Karpas-422 (cell line): ENCODE measurements around the gene EPB41L5. TPM values are rescaled to one million over a fixed set of nuclear protein-coding genes. Genes with fewer than 3 reads are reported as not detected.
"Not testable (repeated sequence)": the region's sequence is repeated elsewhere in the genome, so short reads cannot be mapped to it uniquely, and the experiment has no call there.

Experiments
- DNase-seq: peaks from one replicate; pipeline ENCODE4 v3.0.0-alpha.2; 2015
- H2AFZ ChIP-seq: fragments of 200-600 bp; sonication (generic); 2 replicates; pipeline ENCODE4 v1.6.1; 2014; ENCODE audit warnings: antibody characterized with exemption, low read length, mixed read lengths
- H3K27ac ChIP-seq: fragments of 200-600 bp; sonication (generic); 2 replicates; pipeline ENCODE4 v1.5.1; 2014; ENCODE audit warnings: mild to moderate bottlenecking, low read length, moderate library complexity
- H3K27me3 ChIP-seq: fragments of 200-600 bp; sonication (generic); 2 replicates; pipeline ENCODE4 v1.6.1; 2014; ENCODE audit warnings: low read length, mixed read lengths
- H3K36me3 ChIP-seq: fragments of 200-600 bp; sonication (generic); 2 replicates; pipeline ENCODE4 v1.6.1; 2014; ENCODE audit warnings: low read length, mixed read lengths; ENCODE audit not compliant: insufficient read depth
- H3K4me1 ChIP-seq: fragments of 200-600 bp; sonication (generic); 2 replicates; pipeline ENCODE4 v1.6.1; 2014; ENCODE audit warnings: mild to moderate bottlenecking, low read length, mixed read lengths
- H3K4me2 ChIP-seq: fragments of 200-600 bp; sonication (generic); 2 replicates; pipeline ENCODE4 v1.6.1; 2014; ENCODE audit warnings: low read length, low read depth, mild to moderate bottlenecking; ENCODE audit not compliant: poor library complexity, severe bottlenecking
- H3K4me3 ChIP-seq: fragments of 200-600 bp; sonication (generic); 2 replicates; pipeline ENCODE4 v1.5.1; 2014; ENCODE audit warnings: mild to moderate bottlenecking, antibody characterized with exemption, low read length, mixed read lengths
- H3K79me2 ChIP-seq: fragments of 200-600 bp; sonication (generic); 2 replicates; pipeline ENCODE4 v1.6.1; 2014; ENCODE audit warnings: mild to moderate bottlenecking, low read length, mixed read lengths
- H3K9ac ChIP-seq: fragments of 200-600 bp; sonication (generic); 2 replicates; pipeline ENCODE4 v1.6.0; 2014; ENCODE audit warnings: low read length
- H3K9me2 ChIP-seq: fragments of 200-600 bp; sonication (generic), shearing (Covaris generic); replicated peaks from 2 replicates; pipeline ENCODE4 v1.6.0; 2014; ENCODE audit warnings: mild to moderate bottlenecking, low read length, moderate library complexity; ENCODE audit not compliant: insufficient read depth
- H3K9me3 ChIP-seq: fragments of 300-700, 200-600 bp; sonication (generic); 2 replicates; pipeline ENCODE4 v1.6.1; 2014; ENCODE audit warnings: low read length, mixed read lengths
- H4K20me1 ChIP-seq: fragments of 200-600 bp; sonication (generic); 2 replicates; pipeline ENCODE4 v1.6.1; 2014; ENCODE audit warnings: mild to moderate bottlenecking, antibody characterized with exemption, low read length, low read depth; ENCODE audit not compliant: insufficient read depth
- total RNA-seq: library from RNA; depleted of rRNA; stranded (reverse); fragments of >200 nt; shearing (Covaris generic); gene quantifications from 2 replicates; pipeline ENCODE4 v1.2.3, GENCODE V29; 2014; ENCODE audit warnings: low replicate concordance; rRNA removed

The EPB41L5 gene
- 0.11 and 3.1 TPM in 2 replicates for total RNA-seq

GRCh38 chr2:120012771-120013596 is at the start of gene EPB41L5:
EPB41L5 (plus strand) TSS chr2:120013077; CDS start chr2:120019085, 6,008 bp downstream.
- DNase-seq, result no peak
- H3K27me3 ChIP-seq, result no peaks in the 10 kb centered on the region
- H3K79me2 ChIP-seq, result no peaks in the 10 kb centered on the region
- H3K9me3 ChIP-seq, result no peaks in the 10 kb centered on the region
- no peak within 1 kb of the TSS for H3K4me2 ChIP-seq
- H3K27ac ChIP-seq, result no peak within 1 kb of the TSS
- no peaks in the 10 kb centered on the region for H3K9me2 ChIP-seq
- H3K4me3 ChIP-seq, result no peak within 1 kb of the TSS
- H3K9ac ChIP-seq, result no peak within 1 kb of the TSS
- no peaks in the 10 kb centered on the region for H3K36me3 ChIP-seq
- no peaks in the 10 kb centered on the region for H3K4me1 ChIP-seq
- H2AFZ ChIP-seq, result no peak within 1 kb of the TSS
- H4K20me1 ChIP-seq, result no peaks in the 10 kb centered on the region

- Histone ChIP-seq H3K9me3 (no peaks in the 10 kb centered on the region), H4K20me1 (no peaks in the 10 kb centered on the region), H3K9ac (no peak overlapping the region), H3K9me2 (no peaks in the 10 kb centered on the region), H3K4me3 (no peak overlapping the region), H2AFZ (no peak overlapping the region), H3K36me3 (no peaks in the 10 kb centered on the region), H3K27ac (no peak overlapping the region), H3K27me3 (no peaks in the 10 kb centered on the region), H3K79me2 (no peaks in the 10 kb centered on the region), H3K4me1 (no peaks in the 10 kb centered on the region), H3K4me2 (no peak overlapping the region)
- DNase-seq, result no peak
These were observed 31.0 kb upstream of the EPB41L5 start for GRCh38 chr2:119981896-119982295.

GRCh38 chr2:119982506-119982905 is 30.4 kb upstream of the EPB41L5 start:
- no peaks in the 10 kb centered on the region for H3K9me2 ChIP-seq
- H3K27ac ChIP-seq, result no peak overlapping the region
- H3K9ac ChIP-seq, result no peak overlapping the region
- no peaks in the 10 kb centered on the region for H3K9me3 ChIP-seq
- H3K4me1 ChIP-seq, result no peaks in the 10 kb centered on the region
- no peak overlapping the region for H2AFZ ChIP-seq
- H3K36me3 ChIP-seq, result no peaks in the 10 kb centered on the region
- H3K4me2 ChIP-seq, result no peak overlapping the region
- no peaks in the 10 kb centered on the region for H3K79me2 ChIP-seq
- no peaks in the 10 kb centered on the region for H4K20me1 ChIP-seq
- no peaks in the 10 kb centered on the region for H3K27me3 ChIP-seq
- DNase-seq, result no peak
- H3K4me3 ChIP-seq, result no peak overlapping the region

GRCh38 chr2:119983108-119983507 is 29.8 kb upstream of the EPB41L5 start:
- H3K27ac ChIP-seq, result no peak overlapping the region
- H3K27me3 ChIP-seq, result no peaks in the 10 kb centered on the region
- H4K20me1 ChIP-seq, result no peaks in the 10 kb centered on the region
- no peaks in the 10 kb centered on the region for H3K9me2 ChIP-seq
- H3K4me3 ChIP-seq, result no peak overlapping the region
- no peaks in the 10 kb centered on the region for H3K9me3 ChIP-seq
- no peak overlapping the region for H3K4me2 ChIP-seq
- no peak overlapping the region for H3K9ac ChIP-seq
- no peak overlapping the region for H2AFZ ChIP-seq
- DNase-seq, result no peak
- no peaks in the 10 kb centered on the region for H3K36me3 ChIP-seq
- H3K4me1 ChIP-seq, result no peaks in the 10 kb centered on the region
- H3K79me2 ChIP-seq, result no peaks in the 10 kb centered on the region

- no peak overlapping the region for H3K4me3 ChIP-seq
- H3K9ac ChIP-seq, result no peak overlapping the region
- H3K36me3 ChIP-seq, result no peaks in the 10 kb centered on the region
- no peaks in the 10 kb centered on the region for H3K4me1 ChIP-seq
- H3K9me2 ChIP-seq, result no peaks in the 10 kb centered on the region
- no peak overlapping the region for H3K4me2 ChIP-seq
- no peaks in the 10 kb centered on the region for H3K27me3 ChIP-seq
- no peak for DNase-seq
- no peak overlapping the region for H3K27ac ChIP-seq
- H3K79me2 ChIP-seq, result no peaks in the 10 kb centered on the region
- H3K9me3 ChIP-seq, result no peaks in the 10 kb centered on the region
- no peak overlapping the region for H2AFZ ChIP-seq
- no peaks in the 10 kb centered on the region for H4K20me1 ChIP-seq
These were observed 16.7 kb upstream of the EPB41L5 start for GRCh38 chr2:119996148-119996547.

GRCh38 chr2:119996896-119997891 is 15.7 kb upstream of the EPB41L5 start:
- H4K20me1 ChIP-seq, H3K4me3 ChIP-seq, H3K9ac ChIP-seq, H3K9me3 ChIP-seq, H3K27ac ChIP-seq, H3K27me3 ChIP-seq, H3K79me2 ChIP-seq, H3K9me2 ChIP-seq, H3K36me3 ChIP-seq, H3K4me2 ChIP-seq, DNase-seq, H3K4me1 ChIP-seq, H2AFZ ChIP-seq: not testable (repeated sequence)

GRCh38 chr2:120001471-120001870 is 11.4 kb upstream of the EPB41L5 start:
- H3K4me1 ChIP-seq, result peaks cover 3% of the 10 kb centered on the region
- no peak overlapping the region for H3K4me3 ChIP-seq
- no peak overlapping the region for H3K9ac ChIP-seq
- H2AFZ ChIP-seq, result no peak overlapping the region
- H3K9me2 ChIP-seq, result no peaks in the 10 kb centered on the region
- no peak overlapping the region for H3K27ac ChIP-seq
- H3K9me3 ChIP-seq, result no peaks in the 10 kb centered on the region
- H3K36me3 ChIP-seq, result no peaks in the 10 kb centered on the region
- H3K27me3 ChIP-seq, result no peaks in the 10 kb centered on the region
- H3K79me2 ChIP-seq, result no peaks in the 10 kb centered on the region
- DNase-seq, result no peak
- no peak overlapping the region for H3K4me2 ChIP-seq
- no peaks in the 10 kb centered on the region for H4K20me1 ChIP-seq

GRCh38 chr2:120004254-120004653 is 8.6 kb upstream of the EPB41L5 start:
- Histone ChIP-seq H3K9me2 (no peaks in the 10 kb centered on the region), H3K4me3 (no peak overlapping the region), H4K20me1 (no peaks in the 10 kb centered on the region), H3K4me2 (no peak overlapping the region), H3K9me3 (no peaks in the 10 kb centered on the region), H3K27ac (no peak overlapping the region), H3K27me3 (no peaks in the 10 kb centered on the region), H3K9ac (no peak overlapping the region), H3K79me2 (no peaks in the 10 kb centered on the region), H3K4me1 (peaks cover 7% of the 10 kb centered on the region), H3K36me3 (no peaks in the 10 kb centered on the region), H2AFZ (no peak overlapping the region)
- DNase-seq, result no peak
